ENCODE data around the gene LMNTD1.
"Not testable (repeated sequence)": the region's sequence is repeated elsewhere in the genome, so short reads cannot be mapped to it uniquely, and the experiment has no call there.

Gene LMNTD1

GRCh38 chr12:25553098-25553497 lies at the start of gene LMNTD1:
Gene LMNTD1 (minus strand): TSS chr12:25553283. CDS start chr12:25552959, 324 bp downstream.
- DNase-seq: peak; percentile 35

- no peak for DNase-seq
Measured at GRCh38 chr12:25598956-25599355, 45.9 kb upstream of the LMNTD1 start.

GRCh38 chr12:25595496-25595895 lies 42.4 kb upstream of the LMNTD1 start:
- not testable (repeated sequence) for DNase-seq

GRCh38 chr12:25594376-25594775 lies 41.3 kb upstream of the LMNTD1 start:
- no peak for DNase-seq

GRCh38 chr12:25592725-25593495 lies 39.8 kb upstream of the LMNTD1 start:
- DNase-seq: no peak

DNA sequence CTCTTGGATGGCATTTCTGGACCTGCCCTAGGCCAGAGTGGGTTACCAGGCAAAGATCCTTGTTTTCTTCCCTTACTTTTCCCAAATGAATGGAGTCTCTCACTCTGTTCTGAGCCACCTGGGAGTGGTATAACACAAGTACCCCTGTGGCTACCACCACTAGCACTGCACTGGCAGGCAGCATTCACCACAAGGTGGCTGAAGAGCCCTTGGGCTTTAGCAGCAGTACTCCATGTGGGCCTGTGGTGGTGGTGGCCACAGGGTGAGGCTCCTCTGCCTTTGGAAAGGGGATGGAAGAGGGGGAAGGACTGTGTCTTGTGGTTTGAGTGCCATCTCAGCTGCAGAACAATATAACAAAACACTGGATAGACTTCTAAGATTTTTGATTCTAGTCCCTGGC lies 38.1 kb upstream of the LMNTD1 start:
- DNase-seq: no peak

DNA sequence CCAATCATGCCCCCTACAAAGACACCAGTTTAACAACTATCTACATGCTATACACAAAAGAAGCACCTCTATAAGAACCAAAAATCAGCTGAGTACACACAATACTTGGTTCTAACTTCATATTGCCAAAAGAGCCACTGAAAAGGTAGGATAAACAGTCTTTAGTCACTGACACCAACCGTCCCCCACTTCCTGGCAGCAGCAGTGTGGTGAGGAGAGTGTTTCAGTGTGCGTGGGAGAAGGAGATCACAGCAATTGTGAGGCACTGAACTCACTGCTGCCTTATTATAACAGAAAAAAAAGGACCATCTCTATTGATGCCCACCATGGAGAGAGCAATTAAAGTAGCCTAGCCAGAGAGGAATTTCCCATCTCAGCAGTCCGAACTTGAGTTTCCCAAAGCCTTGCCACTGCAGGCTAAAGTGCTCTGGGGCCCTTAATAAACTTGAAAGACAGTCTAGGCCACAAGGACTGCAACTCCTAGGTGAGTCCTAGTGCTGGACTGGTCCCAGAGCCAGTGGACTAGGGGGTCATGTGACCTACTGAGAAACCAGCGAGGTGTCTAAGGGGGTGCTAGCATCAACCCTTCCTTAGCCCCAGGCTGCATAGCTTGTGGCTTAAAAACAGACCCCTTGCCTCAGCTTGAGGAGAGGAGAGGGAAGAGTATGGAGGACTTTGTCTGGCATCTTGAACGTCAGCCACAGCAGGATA lies 37.1 kb upstream of the LMNTD1 start:
- no peak for DNase-seq

DNA sequence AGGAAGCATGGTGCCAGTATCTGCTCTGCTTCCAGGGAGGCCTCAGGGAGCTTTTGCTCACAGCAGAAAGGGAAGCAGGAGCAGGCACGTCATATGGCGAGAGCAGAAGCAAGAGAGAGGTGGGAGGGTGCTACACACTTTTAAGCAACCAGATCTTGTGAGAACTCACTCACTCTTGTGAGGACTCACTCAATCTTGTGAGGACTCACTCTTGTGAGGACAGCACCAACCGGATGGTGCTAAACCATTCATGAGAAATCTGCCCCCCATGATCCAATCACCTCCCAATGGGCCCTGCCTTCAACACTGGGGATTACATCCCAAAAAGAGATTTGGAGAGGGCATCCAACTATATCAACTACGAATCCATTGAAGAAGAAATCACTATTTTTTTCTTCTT lies 34.3 kb upstream of the LMNTD1 start:
- DNase-seq: no peak

DNA sequence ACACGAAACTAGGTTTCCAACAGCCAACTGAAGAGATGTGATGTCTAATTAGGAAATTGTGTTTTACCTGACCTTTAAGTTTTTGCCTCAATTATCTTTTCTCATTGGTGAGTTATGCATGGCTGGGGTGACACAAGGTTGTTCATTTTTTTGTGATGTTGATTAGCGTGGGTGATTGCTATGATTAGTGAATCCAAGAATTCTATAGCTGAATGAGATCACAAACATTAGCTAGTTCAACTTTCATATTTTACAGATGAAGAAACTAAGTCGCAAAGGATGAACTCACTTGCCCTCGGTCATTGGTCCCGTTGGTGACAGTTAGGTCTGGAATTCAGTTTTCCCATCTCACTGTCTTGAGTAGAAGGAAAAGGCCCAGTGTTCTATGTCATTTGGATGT lies 32.6 kb upstream of the LMNTD1 start:
- DNase-seq: no peak

DNA sequence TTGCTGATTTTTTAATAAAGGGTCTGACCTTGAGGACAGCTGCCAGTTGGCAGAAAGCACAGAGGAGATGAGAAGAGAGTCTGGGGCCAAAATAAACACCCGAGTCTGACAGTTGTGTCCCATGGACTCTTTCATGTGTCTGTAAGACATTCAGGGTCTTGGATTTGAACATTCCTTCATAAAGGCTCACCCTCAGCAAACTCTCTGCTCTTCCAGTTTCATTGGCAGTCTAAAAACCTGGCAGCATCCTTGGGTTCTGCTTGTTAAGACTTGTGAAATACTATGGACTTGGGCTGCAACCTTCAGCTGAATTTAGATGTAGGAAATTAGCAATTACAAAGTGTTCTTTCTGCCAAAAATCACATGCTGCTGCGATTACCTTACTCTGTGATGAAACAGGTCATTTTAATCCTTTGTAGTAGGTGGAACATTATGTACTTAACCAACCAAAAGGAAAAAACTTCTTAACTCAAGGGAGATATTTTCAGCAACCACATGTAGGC lies 32.0 kb upstream of the LMNTD1 start:
- peak; percentile 77 for DNase-seq

DNA sequence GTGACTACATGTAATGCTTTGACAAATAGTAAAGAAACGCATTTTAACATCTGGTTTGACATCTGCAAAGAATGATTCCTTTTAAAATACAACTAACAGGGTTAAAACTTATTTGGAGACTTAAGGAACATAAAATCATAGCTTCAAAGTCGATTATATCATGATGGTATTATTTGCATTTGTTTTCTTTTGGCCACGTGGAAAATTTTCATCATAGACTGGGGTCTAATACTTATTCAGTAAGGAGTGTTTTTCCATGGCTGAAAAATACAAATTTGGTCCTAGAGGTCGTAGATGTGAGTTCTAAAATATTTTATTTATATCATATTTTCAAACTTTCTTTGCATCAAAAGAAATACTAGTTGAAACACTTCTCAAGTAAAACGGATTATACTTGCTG lies 31.5 kb upstream of the LMNTD1 start:
- DNase-seq: no peak

DNA sequence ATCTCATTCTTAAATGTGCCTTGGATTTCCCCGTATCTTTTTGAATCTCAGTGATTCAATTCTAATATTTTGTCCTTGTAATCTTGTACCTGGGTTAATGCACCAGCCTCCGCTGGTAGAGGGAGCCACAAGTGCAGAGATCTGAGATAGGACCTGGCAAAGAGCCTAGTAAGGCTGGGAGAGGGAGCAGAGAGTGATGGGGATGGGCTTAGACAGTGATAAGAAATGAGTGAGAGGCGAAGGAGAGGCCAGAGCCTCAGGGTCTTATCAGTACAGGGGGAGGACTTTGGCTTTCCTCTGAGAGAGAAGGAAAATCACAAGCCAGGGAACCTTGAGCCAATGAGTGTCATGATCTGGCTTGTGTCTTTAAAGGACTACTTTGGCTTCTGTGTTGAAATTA lies 30.5 kb upstream of the LMNTD1 start:
- no peak for DNase-seq

DNA sequence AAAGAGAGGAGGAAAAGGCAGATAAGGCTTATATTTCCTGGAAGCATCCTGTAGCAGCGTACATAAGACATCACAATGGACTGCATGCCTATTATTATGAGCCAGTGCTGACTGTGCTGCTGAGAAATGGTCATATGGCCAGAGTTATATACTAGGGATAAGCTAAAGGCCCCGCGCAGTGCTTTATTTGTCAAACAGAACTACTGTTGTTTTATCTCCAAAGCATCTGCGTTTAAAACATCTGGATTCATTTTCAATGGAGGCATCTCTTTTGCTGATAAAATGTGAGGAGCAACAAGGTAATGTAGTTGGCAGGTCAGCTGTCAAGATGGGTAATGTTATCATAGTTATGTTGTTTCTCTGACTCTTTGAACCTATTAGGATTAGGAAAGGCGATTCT lies 28.0 kb upstream of the LMNTD1 start:
- no peak for DNase-seq

DNA sequence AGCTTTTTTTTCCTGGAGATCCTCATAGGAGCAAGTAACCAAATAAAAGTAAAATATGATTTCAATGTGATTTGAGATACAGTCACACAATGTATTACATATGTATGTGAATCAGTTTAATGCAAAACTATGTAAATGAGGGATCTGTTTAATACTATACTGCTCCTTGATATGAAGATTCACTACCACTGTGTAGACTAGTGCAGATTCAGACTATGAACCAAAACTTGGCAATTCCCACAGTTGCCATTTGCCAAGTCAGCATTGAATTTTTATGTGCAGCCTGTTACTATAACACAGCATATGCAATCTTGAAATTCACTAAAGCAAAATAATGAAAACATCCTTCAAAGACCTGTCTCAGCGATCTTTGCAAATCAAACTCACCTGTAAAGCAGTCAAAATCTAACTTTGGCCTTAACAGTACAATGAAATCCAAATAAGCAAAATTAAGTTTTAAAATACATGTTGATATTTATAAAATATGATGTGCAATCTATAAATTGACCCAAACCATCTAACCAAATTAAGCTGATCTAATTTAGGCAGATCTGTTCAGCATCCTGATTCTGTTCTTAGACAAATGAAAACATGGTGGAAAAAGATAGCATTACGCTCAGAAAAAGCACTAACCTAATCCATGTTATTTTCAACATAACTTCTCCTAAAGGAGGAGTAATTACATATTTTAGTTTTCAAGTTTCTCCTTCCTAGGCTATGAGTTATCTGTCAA lies 25.5 kb upstream of the LMNTD1 start:
- DNase-seq: no peak

GRCh38 chr12:25574761-25575160 lies 21.7 kb upstream of the LMNTD1 start:
- DNase-seq: no peak

DNA sequence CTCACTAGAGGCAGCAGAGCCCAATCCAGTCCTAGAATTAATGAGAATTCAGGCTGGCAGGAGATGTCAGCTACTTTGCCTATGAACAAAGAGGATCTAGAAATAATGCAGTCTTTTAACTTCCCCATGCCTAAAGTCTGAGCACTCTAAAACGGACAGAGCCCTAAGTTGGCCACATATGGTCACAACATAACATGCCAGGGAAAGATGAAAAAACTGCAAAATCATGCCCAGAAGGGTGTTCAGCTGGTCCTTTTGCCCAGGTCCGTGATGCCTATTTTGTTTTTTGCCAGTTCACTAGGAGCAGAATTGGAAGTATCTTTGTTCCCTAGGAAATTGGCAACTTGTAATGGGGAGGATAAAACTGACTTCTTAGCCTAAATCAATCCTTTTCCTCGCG lies 20.3 kb upstream of the LMNTD1 start:
- no peak for DNase-seq

- no peak for DNase-seq
Measured at GRCh38 chr12:25570418-25570817, 17.3 kb upstream of the LMNTD1 start.

DNA sequence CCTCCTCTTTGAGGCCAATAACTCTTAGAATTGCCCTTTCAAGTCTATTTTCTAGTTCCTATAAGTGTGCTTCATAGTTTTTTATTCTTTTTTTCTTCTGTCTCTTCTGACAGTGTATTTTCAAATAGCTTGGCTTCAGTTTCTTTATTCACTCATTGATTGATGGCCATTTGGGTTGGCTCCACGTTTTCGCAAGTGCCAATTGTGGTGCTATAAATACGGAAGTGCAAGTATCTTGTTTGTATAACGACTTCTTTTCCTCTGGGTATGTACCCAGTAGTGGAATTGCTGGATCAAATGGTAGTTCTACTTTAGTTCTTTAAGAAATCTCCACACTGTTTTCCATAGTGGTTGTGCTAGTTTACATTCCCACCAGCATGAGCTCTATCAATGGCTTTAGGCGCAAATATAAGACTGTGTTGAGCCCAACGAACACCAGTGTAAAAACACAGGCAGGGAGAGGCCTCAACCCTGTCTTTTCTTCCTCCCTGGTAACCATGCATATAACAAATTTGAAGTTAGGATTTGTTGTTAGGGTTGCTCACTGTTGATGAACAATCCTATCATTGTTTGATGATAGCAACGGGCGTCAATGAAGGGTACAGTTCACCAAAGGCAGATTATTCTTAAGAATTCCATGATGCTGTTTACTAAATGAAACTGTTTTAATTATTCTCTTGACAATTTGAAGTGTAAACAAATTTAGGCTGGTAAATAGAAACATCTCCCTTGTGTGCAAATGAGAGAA lies 13.3 kb upstream of the LMNTD1 start:
- DNase-seq: no peak

- no peak for DNase-seq
Measured at GRCh38 chr12:25558586-25558985, 5.5 kb upstream of the LMNTD1 start.

GRCh38 chr12:25557830-25558436 lies 4.8 kb upstream of the LMNTD1 start:
- DNase-seq: no peak

DNA sequence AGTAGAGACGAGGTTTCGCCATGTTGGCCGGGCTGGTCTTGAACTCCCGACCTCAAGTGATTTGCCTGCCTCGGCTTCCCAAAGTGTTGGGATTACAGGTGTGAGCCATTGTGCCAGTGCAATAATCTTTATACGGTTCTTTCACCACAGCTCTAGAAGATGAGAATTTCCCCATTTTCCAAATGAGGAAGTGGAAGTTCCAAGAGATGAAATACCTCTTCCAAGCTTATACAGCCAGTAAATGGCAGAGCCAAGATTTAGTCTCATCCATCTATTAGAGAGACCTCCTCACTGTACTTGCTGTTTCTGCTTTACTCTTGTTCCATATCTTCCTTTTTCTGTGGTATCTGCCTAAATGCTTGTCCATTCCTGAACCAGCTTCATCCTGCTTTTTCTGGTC lies 3.1 kb upstream of the LMNTD1 start:
- DNase-seq: no peak

DNA sequence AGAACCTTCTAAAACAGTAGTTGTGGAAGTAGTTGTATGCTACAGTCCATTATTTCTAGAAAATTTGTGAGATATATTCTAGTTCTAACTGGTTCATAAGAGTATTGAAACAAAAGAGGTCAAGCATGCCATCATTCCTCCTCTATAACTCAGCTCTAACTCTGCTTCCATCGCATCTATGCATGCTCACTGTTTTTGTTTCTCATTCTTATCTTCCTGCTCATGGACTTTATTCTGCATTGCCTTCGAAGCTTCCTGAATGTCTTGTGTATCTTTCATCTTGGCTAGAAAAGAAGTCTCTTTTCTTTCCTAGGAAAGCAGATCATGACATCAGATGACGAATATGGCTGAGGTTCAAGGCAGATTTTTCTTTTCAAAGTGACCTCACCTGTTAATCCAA lies 402 bp downstream of the LMNTD1 start:
- DNase-seq: no peak
